GM21786 (cell line): Measurements from ENCODE around the gene TRMT112.
A peak's percentile ranks its signal among the peaks of the same experiment; 100 is the strongest.
"Not testable (repeated sequence)": the region's sequence is repeated elsewhere in the genome, so short reads cannot be mapped to it uniquely, and the experiment has no call there.

Experiments used
- ATAC-seq: cut with Tn5 transposase; IDR thresholded peaks from one replicate; pipeline ENCODE4 v1.9.1; 2021; ENCODE audit not compliant: unreplicated experiment

Gene TRMT112

GRCh38 chr11:64313491-64314145 is 3.7 kb downstream of the TRMT112 start:
- ATAC-seq, result no peak

DNA sequence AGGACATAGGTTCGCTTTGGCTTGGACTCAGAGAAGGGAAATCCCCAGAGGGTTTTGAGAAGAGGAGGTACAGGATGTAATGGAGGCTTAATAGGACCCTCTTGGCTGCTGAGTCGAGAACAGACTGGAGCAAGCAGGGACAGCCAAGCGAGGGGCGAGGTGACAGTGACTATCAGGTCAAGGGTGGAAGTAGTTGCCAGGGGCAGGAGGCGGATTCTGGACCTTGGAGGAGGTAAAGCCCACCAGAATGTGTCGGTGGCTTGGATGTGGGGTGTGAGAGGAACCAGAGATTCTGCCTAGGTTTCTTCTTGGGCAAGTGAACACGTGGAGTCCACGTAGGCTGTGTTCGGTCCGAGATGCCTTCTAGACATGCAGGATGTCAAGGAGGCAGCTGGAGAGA is 4.4 kb downstream of the TRMT112 start:
- no peak for ATAC-seq

- not testable (repeated sequence) for ATAC-seq
Observed at GRCh38 chr11:64307795-64308194, 9.6 kb downstream of the TRMT112 start.

- ATAC-seq, result no peak
Observed at GRCh38 chr11:64306876-64307622, 10.3 kb downstream of the TRMT112 start.

DNA sequence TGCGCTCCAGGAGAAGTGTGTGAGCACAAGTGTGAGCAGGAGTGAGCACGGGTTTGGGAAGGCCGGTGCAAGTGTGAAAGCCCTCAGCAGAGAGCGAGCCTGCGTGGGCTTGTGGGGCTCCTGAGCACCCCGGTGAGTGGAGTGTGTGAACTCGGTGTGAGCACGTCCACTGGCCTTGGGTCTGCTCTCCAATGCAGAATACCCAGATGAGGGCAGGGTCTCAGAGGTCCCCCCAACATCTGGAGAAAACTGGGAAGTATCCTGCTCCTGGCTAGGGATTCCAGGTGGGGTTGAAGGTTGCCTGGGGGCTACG is 10.8 kb downstream of the TRMT112 start:
- no peak for ATAC-seq

DNA sequence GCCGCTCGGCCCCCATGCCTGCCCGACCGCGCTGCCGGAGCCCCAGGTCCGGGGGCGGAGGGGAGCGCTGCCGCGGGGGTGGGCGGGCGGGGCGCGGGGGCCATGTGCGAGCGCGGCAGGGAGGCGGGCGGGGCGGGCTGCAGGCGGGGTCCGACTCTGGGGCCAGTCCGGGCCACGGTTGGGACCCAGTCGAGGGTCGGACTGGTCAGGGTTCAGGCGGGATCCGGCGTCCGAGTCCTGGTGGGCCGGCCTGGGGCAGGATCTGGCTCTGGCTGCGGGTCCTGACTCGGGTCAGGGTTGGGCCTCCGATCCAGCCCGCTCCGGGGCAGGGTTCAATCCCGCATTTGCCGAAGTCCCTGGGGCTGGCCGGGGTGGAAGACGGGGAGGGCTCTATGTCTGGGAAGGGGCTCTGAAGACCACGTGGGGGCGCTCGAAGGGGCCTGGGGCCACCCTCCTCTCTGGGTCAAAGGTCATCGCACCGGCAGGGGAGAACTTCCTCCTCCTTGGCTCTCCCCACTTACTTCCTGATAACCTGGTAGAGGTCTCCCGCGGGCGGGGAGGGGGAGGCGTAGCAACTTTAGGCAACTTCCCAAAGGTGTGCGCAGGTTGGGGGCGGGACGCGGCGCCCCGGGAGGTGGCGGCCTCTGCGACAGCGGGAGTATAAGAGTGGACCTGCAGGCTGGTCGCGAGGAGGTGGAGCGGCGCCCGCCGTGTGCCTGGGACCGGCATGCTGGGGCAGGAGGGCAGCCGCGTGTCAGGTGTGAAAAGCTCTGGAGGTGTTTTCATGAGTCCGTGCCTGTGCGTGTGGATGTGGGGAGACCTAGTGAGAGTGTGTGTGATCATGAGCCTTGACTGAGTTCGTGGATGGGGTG is 11.4 kb downstream of the TRMT112 start:
- ATAC-seq, result peak; percentile 28

DNA sequence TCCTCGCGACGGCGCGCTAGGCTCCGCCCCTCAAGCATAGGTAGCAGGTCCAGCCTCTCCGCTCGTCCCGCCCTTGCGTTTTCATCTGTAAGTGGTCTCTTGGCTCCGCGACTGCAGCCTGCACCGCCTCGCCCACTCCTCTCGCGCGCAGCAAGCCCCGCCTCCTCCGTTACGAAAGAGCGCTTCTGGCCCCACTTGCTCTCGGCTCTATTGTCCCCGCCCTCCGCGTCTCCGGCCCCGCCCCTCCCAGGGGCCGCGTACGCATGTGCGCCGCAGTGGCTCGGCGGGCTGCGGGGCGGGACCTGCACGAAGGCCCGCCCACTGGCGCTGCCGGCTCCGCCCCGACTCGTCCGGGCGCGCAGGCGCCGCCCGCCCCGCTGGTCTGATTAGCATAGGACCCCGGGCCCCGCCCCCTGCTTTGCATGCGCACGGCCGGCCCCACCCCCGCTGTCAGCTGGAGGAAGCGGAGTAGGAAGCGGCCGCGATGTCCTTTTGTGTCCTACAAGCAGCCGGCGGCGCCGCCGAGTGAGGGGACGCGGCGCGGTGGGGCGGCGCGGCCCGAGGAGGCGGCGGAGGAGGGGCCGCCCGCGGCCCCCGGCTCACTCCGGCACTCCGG is 12.2 kb downstream of the TRMT112 start, which contains the start of gene ESRRA:
ESRRA (plus strand) TSS at position 450 of the 616 bp plus-strand sequence. CDS start 1,656 bp downstream, outside the sequence.
- peak; percentile 63 for ATAC-seq

GRCh38 chr11:64304316-64305072 is 12.9 kb downstream of the TRMT112 start:
- ATAC-seq, result peak; percentile 22

- no peak for ATAC-seq
Observed at GRCh38 chr11:64304032-64304315, 13.4 kb downstream of the TRMT112 start.

DNA sequence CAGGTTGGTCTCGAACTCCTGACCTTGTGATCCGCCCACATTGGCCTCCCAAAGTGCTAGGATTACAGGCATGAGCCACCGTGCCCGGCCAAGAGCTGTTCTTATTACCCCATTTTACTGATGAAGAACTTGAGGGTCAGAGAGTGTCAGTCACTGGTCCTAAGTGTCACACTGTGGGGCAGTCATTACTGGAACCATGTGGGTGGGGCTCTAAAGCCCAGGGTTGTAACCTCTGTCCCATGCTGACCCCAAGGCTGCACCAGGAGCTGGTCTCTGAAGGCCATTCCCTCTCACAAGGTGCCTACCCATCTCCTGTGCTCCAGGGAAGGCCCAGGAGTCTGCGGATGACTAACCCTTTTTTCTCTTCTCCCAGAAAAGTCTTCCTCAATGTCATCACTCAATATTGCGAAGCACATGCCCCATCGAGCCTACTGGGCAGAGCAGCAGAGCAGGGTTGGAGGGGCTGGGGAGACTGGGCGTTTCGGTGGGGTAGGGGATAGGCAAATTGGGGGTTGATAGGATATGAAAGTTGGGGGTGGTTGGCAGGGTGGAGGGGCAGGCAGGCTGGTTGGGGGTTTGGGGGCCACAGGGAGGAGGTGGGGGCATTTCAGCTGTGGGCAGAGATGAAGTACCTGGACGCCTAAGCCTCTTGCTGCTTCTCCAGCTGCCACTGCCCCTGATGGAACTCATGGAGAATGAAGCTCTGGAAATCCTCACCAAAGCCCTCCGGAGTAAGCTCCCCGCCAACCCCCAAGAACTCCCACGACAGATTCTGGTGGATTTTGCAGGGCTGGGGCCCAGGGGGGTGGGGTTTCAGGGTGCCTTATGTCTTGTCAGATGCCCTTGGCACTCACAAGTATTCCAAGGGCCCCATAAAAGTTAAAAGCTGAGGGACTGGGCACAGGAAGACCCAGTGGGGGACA is 14.0 kb downstream of the TRMT112 start:
- ATAC-seq, result no peak

DNA sequence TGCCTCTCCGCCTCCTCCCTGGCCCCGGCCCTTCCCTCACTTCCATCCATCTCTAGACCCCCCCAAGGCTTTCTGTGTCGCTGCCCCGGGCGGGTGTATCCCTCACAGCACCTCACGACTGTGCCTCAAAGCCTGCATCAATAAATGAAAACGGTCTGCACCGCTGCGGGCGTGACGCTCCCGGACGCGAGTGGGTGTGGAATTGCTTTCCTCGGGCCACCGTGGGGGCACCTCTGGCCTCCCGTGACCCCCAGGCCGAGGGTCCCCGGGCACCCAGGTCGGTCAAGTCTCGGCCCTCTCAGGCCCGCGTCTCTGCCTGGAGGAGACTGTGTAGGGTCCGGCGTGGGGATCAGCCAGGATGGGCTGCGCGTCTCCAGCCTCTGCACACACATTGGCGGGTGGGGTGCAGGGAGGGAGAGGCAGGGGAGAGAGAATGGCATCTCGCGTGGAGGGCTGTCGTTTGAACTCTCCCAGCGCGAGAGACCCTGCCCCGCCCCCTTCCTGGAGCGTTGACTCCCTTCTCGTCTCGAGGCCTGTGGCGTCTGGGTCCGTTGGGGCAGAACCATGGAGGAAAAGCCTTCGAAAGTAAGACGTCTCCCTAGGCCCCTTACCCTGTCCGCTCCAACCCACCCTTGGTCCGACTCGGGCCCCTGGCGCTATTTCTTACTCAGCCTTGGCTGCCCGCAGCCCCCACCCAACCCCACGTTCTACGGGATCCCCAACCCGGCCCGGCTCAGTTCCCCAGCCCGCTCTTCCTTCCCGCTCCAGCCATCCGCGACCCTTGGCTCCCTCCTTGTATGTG is 17.3 kb downstream of the TRMT112 start, which contains the start of gene CATSPERZ:
CATSPERZ (plus strand) TSS at position 512 of the 802 bp plus-strand sequence; CDS start at position 565, 53 bp downstream.
- ATAC-seq, result no peak

- no peak for ATAC-seq
Observed at GRCh38 chr11:64298966-64299846, 18.2 kb downstream of the TRMT112 start.

DNA sequence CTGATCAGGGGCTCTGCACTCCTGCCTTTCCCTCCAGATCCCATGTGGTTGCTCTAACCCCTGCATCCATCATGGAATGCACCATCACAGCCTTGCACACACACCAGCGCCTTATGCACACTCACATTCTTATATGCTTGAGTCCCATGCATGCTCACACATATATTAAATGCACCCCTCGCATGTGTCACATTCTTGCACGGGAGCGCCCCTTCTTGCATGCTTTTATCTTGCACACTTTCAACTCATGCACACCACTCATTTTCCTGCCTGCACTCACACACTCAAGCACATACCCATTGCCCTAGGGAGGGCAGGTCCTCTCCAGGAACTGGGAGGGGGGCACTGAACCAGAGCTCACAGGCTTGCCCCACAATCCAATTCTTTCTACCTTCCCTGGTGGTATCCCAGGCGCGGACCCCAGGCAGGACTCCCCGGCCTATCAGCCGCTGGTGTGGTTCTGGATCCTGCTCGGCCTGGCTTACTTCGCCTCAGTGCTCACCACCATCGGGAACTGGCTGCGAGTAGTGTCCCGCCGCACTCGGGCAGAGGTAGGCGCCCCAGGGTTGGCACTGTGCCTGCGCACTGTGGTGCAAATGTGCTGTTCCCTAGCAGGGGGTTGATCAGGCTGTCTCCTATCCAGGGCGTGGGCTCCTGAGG is 19.5 kb downstream of the TRMT112 start:
- ATAC-seq, result no peak

DNA sequence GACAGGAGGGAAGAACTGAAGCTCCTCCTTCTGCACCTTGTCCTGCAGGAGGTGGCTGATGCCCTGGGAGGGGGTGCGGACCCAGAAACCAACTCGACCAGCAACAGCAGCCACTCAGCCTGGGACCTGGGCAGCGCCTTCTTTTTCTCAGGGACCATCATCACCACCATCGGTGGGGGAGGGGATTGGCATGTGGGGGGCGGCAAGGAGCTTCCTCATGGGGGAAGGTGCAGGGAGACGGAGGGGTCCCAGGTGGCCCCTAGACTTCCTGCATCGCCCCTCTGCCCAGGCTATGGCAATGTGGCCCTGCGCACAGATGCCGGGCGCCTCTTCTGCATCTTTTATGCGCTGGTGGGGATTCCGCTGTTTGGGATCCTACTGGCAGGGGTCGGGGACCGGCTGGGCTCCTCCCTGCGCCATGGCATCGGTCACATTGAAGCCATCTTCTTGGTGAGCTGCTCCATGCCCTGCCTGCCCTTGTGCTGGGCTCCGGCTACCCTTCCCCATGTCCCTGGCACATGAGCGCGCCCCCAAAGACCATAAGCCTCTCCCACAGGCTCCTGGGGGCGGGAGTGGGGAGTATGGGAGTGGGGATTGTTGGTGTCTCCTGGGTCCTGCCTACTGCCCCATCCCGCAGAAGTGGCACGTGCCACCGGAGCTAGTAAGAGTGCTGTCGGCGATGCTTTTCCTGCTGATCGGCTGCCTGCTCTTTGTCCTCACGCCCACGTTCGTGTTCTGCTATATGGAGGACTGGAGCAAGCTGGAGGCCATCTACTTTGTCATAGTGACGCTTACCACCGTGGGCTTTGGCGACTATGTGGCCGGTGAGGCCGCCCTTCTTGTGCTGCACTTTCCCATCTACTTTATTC is 20.3 kb downstream of the TRMT112 start:
- no peak for ATAC-seq

DNA sequence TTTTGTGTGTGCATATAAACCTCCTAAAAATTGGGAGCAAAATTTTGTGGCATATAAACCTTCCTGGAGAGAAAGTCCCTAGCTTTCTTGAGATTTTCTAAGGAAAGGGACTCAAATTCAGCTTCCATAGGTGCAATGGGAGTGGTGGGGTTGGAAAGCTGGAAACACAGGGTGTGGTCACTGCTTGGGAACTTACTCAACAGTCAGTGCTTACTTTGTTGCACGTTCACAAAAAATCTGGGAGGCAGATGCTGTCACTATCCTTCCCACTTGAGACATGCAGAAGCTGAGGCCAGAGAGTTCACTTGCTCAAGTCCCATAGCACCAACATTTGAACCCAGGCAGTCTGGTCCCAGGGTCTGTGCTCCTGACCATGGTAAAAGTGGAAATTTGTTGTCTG is 21.1 kb downstream of the TRMT112 start:
- no peak for ATAC-seq

DNA sequence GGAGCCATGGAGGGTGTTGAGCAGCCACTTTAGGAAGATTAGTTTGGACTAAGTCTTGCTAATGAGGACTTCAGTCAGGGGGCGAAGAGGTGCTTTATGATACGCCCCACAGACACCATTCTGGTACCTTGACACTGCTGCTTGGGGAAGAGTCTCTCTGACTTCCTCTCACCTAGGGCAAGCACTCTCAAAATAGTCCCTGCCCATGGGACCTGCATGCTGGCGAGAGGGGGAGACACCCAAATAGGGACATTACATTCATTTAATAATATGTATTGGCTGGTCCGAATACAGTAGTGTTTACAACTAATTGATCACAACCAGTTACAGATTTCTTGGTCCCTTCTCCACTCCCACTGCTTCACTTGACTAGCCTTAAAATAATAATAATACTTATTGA is 21.6 kb downstream of the TRMT112 start:
- no peak for ATAC-seq
